Activated naive CD8-positive, alpha-beta T cell treated with anti-CD3 and anti-CD28 coated beads, Interleukin-2, amount 50 U/mL, for 24 hours (primary cell): ENCODE data around the gene CCDC80.
A peak's percentile ranks its signal among the peaks of the same experiment; 100 is the strongest.
"Not testable (repeated sequence)": the region's sequence is repeated elsewhere in the genome, so short reads cannot be mapped to it uniquely, and the experiment has no call there.

ENCODE experiments used
- ATAC-seq: fragments of 150-1000 bp; cut with Tn5 transposase; one replicate; pipeline ENCODE4 v1.10.0; 2021
- DNase-seq: peaks from one replicate; pipeline ENCODE4 v3.0.0; 2021
- H3K27ac Mint-ChIP-seq: one replicate; pipeline ENCODE4 v1.8.0; 2021; ENCODE audit warnings: mild to moderate bottlenecking, mixed read lengths
- H3K27me3 Mint-ChIP-seq: one replicate; pipeline ENCODE4 v1.8.0; 2021; ENCODE audit warnings: mixed read lengths
- H3K36me3 Mint-ChIP-seq: one replicate; pipeline ENCODE4 v1.8.0; 2021; ENCODE audit warnings: low read depth, mixed read lengths
- H3K4me1 Mint-ChIP-seq: one replicate; pipeline ENCODE4 v1.8.0; 2021; ENCODE audit warnings: mixed read lengths
- H3K4me3 Mint-ChIP-seq: one replicate; pipeline ENCODE4 v1.8.0; 2021; ENCODE audit warnings: mild to moderate bottlenecking, moderate library complexity, mixed read lengths
- H3K9me3 Mint-ChIP-seq: one replicate; pipeline ENCODE4 v1.8.0; 2021; ENCODE audit warnings: mixed read lengths

CCDC80 gene

GRCh38 chr3:112598731-112599130, 42.2 kb downstream of the CCDC80 start:
- H3K4me3 Mint-ChIP-seq = no peak overlapping the region
- H3K36me3 Mint-ChIP-seq = no peaks in the 10 kb centered on the region
- ATAC-seq (no peak), DNase-seq (no peak)
- H3K4me1 Mint-ChIP-seq = peaks cover 9% of the 10 kb centered on the region
- no peaks in the 10 kb centered on the region for H3K27me3 Mint-ChIP-seq
- no peak overlapping the region for H3K27ac Mint-ChIP-seq
- H3K9me3 Mint-ChIP-seq = no peaks in the 10 kb centered on the region

GRCh38 chr3:112597945-112598344, 43.0 kb downstream of the CCDC80 start:
- Mint-ChIP-seq H3K4me1 (peaks cover 9% of the 10 kb centered on the region), H3K27ac (no peak overlapping the region), H3K9me3 (peaks cover 4% of the 10 kb centered on the region), H3K4me3 (no peak overlapping the region), H3K27me3 (no peaks in the 10 kb centered on the region), H3K36me3 (peaks cover 3% of the 10 kb centered on the region)
- DNase-seq (no peak), ATAC-seq (no peak)

- Mint-ChIP-seq H3K27ac (no peak overlapping the region), H3K36me3 (peaks cover 27% of the 10 kb centered on the region)
Observed at GRCh38 chr3:112594856-112595255, 46.1 kb downstream of the CCDC80 start.

GRCh38 chr3:112593258-112593657, 47.7 kb downstream of the CCDC80 start:
- DNase-seq (no peak), ATAC-seq (no peak)
- Mint-ChIP-seq H3K27ac (no peak overlapping the region), H3K36me3 (peaks cover 27% of the 10 kb centered on the region), H3K9me3 (peaks cover 10% of the 10 kb centered on the region), H3K4me3 (no peak overlapping the region), H3K27me3 (no peaks in the 10 kb centered on the region), H3K4me1 (peaks cover 2% of the 10 kb centered on the region)

More at GRCh38 chr3:112594856-112595255, 46.1 kb downstream of the CCDC80 start:
- Mint-ChIP-seq H3K4me3 (no peak overlapping the region), H3K27me3 (no peaks in the 10 kb centered on the region), H3K4me1 (peaks cover 2% of the 10 kb centered on the region), H3K9me3 (peaks cover 10% of the 10 kb centered on the region)
- ATAC-seq (no peak), DNase-seq (no peak)

- no peaks in the 10 kb centered on the region for H3K27me3 Mint-ChIP-seq
- H3K4me1 Mint-ChIP-seq = peaks cover under 1% of the 10 kb centered on the region
- peaks cover under 1% of the 10 kb centered on the region for H3K9me3 Mint-ChIP-seq
- H3K27ac Mint-ChIP-seq = no peak overlapping the region
- H3K36me3 Mint-ChIP-seq = peaks cover 34% of the 10 kb centered on the region
- DNase-seq (no peak), ATAC-seq (no peak)
- no peak overlapping the region for H3K4me3 Mint-ChIP-seq
Observed at GRCh38 chr3:112587336-112587735, 53.6 kb downstream of the CCDC80 start.

- H3K36me3 Mint-ChIP-seq = peaks cover 26% of the 10 kb centered on the region
- H3K9me3 Mint-ChIP-seq = no peaks in the 10 kb centered on the region
- no peak for DNase-seq
- H3K27me3 Mint-ChIP-seq = no peaks in the 10 kb centered on the region
- H3K4me3 Mint-ChIP-seq = no peak overlapping the region
- no peak for ATAC-seq
- H3K4me1 Mint-ChIP-seq = no peaks in the 10 kb centered on the region
- no peak overlapping the region for H3K27ac Mint-ChIP-seq
Observed at GRCh38 chr3:112585782-112586181, 55.2 kb downstream of the CCDC80 start.

- Mint-ChIP-seq H3K27ac (no peak overlapping the region), H3K36me3 (peaks cover 21% of the 10 kb centered on the region), H3K4me1 (no peaks in the 10 kb centered on the region), H3K4me3 (no peak overlapping the region), H3K27me3 (no peaks in the 10 kb centered on the region), H3K9me3 (no peaks in the 10 kb centered on the region)
- ATAC-seq (no peak), DNase-seq (no peak)
Observed at GRCh38 chr3:112583105-112583504, 57.8 kb downstream of the CCDC80 start.

- ATAC-seq = no peak
- peak; percentile 26 for DNase-seq
- peaks cover 16% of the 10 kb centered on the region for H3K36me3 Mint-ChIP-seq
Observed at GRCh38 chr3:112582244-112582874, 58.6 kb downstream of the CCDC80 start.

GRCh38 chr3:112579697-112580096, 61.2 kb downstream of the CCDC80 start:
- Mint-ChIP-seq H3K4me1 (no peaks in the 10 kb centered on the region), H3K27me3 (no peaks in the 10 kb centered on the region), H3K9me3 (no peaks in the 10 kb centered on the region), H3K4me3 (no peak overlapping the region), H3K36me3 (peaks cover 16% of the 10 kb centered on the region), H3K27ac (no peak overlapping the region)
- ATAC-seq (no peak), DNase-seq (no peak)

More at GRCh38 chr3:112582244-112582874, 58.6 kb downstream of the CCDC80 start:
- no peaks in the 10 kb centered on the region for H3K27me3 Mint-ChIP-seq
- no peak overlapping the region for H3K4me3 Mint-ChIP-seq
- H3K4me1 Mint-ChIP-seq = no peaks in the 10 kb centered on the region
- no peak overlapping the region for H3K27ac Mint-ChIP-seq
- H3K9me3 Mint-ChIP-seq = no peaks in the 10 kb centered on the region

- DNase-seq (no peak), ATAC-seq (no peak)
- Mint-ChIP-seq H3K9me3 (no peaks in the 10 kb centered on the region), H3K4me3 (no peak overlapping the region), H3K27ac (no peak overlapping the region), H3K27me3 (no peaks in the 10 kb centered on the region), H3K4me1 (no peaks in the 10 kb centered on the region), H3K36me3 (peaks cover 17% of the 10 kb centered on the region)
Observed at GRCh38 chr3:112579232-112579631, 61.7 kb downstream of the CCDC80 start.

GRCh38 chr3:112572701-112573100, 68.2 kb downstream of the CCDC80 start:
- Mint-ChIP-seq H3K4me1 (peaks cover 2% of the 10 kb centered on the region), H3K27me3 (no peaks in the 10 kb centered on the region), H3K27ac (no peak overlapping the region), H3K36me3 (peaks cover 32% of the 10 kb centered on the region), H3K9me3 (no peaks in the 10 kb centered on the region), H3K4me3 (no peak overlapping the region)
- DNase-seq = no peak
- ATAC-seq = no peak

- ATAC-seq (no peak), DNase-seq (no peak)
- Mint-ChIP-seq H3K4me3 (no peak overlapping the region), H3K27ac (no peak overlapping the region), H3K4me1 (peaks cover 4% of the 10 kb centered on the region), H3K36me3 (peaks cover 29% of the 10 kb centered on the region), H3K9me3 (no peaks in the 10 kb centered on the region), H3K27me3 (no peaks in the 10 kb centered on the region)
Observed at GRCh38 chr3:112569265-112569664, 71.7 kb downstream of the CCDC80 start.

- ATAC-seq = no peak
- no peaks in the 10 kb centered on the region for H3K27me3 Mint-ChIP-seq
- peaks cover 5% of the 10 kb centered on the region for H3K4me1 Mint-ChIP-seq
- no peak overlapping the region for H3K27ac Mint-ChIP-seq
- no peaks in the 10 kb centered on the region for H3K9me3 Mint-ChIP-seq
- H3K4me3 Mint-ChIP-seq = no peak overlapping the region
- peaks cover 22% of the 10 kb centered on the region for H3K36me3 Mint-ChIP-seq
- no peak for DNase-seq
Observed at GRCh38 chr3:112568642-112569041, 72.3 kb downstream of the CCDC80 start.

- Mint-ChIP-seq H3K27ac (no peak overlapping the region), H3K4me1 (peaks cover 31% of the 10 kb centered on the region), H3K27me3 (no peaks in the 10 kb centered on the region)
Observed at GRCh38 chr3:112564940-112565305, 76.0 kb downstream of the CCDC80 start.

GRCh38 chr3:112564247-112564939, 76.5 kb downstream of the CCDC80 start:
- not testable (repeated sequence) for H3K4me3 Mint-ChIP-seq, ATAC-seq, H3K27me3 Mint-ChIP-seq, H3K9me3 Mint-ChIP-seq, H3K36me3 Mint-ChIP-seq, H3K27ac Mint-ChIP-seq, DNase-seq
- peaks cover 35% of the 10 kb centered on the region for H3K4me1 Mint-ChIP-seq

More at GRCh38 chr3:112564940-112565305, 76.0 kb downstream of the CCDC80 start:
- Mint-ChIP-seq H3K36me3 (peaks cover 6% of the 10 kb centered on the region), H3K4me3 (no peak overlapping the region), H3K9me3 (no peaks in the 10 kb centered on the region)
- ATAC-seq (no peak), DNase-seq (no peak)
